HG03558 (cell line): ENCODE results near the gene ARHGEF26.

Experiments used
- ATAC-seq: cut with Tn5 transposase; IDR thresholded peaks from one replicate; pipeline ENCODE4 v1.9.1; 2021; ENCODE audit warnings: moderate number of reproducible peaks; ENCODE audit not compliant: unreplicated experiment; ENCODE audit errors: extremely low read depth

Gene ARHGEF26

DNA sequence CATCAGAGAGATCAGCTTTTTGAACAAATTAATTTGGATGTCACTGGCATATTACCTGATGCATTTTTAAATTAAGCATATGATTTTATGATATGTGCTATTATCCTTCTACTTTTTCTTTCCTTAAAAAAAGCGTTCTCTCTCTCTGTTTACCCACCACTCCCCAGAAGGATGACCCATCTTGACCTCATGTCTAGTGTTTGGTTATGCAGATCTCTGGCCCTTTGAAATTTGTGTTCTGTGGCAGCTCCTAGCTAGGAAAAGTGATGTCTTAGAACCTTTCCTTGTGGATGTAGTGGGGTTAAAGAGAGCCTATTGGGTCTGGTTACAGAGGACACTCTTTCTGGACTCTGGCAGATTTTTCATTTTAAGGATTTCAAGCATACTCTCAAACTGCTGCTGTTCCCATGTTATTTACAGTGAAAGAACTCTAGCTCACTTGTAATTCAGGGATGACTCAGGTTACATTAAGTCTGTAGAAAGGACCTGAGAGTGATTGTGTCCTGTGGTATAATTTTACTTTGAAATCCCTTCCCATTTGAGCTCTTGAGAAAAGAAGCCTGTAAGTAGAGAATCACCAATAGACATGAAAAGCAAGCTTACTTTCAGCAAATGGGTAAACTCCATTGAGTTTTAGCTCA, 23.8 kb downstream of the ARHGEF26 start:
- no peak for ATAC-seq

DNA sequence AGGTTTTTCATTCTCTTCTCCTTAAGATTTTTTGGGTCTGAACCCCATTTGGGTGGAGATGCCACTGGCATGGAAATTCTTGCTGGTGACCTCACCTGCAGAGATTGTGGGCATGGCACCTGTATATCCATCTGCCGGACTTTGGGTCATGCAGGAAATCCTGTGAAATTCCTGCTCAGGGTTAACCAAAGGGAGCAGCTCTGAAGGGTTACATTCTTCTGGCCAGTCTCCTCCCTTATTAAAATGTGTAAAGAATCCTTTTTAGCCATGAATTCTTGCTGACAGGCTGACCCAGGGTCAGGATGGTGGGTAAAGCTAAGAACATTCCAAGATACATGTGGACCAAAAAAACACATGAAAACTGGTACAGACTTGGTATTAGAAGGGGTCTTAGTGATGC, 27.4 kb downstream of the ARHGEF26 start:
- no peak for ATAC-seq

DNA sequence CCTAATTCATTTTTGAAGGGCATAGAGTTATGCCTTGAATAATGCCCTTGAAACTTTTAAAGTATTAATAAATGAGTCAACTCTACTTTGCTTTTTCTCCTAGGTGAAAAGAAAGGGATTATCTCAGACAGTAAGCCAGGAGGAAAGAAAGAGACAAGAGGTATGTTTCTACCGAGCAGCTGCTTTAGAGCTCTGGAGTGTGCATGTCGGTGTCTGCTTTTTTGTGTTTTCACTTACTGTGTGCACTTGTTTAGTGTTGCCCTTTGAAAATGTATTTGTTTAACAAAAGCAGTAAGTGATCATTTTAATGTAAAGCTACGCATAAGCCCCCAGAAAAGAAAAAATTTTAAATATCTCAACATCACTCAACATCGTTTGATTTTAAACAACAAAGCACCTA, 28.1 kb downstream of the ARHGEF26 start:
- ATAC-seq = no peak

DNA sequence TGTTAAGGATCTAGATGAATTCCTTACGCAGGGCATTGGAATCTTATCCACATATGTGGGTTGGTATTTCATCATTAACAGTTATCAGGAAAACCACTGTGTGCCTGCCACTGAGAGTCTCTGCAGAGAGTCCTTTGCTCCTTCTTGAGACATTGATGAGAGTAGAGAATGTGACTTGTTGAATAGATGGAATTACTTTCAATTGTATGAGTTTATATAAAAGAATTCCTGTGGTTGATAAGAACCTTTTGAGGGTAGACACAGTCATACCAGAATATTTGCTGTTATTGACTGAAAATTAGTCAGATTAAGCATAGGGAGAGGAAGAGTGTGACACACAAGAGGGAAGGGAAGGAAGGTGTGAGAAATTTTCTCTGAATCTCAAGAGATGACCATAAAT, 30.8 kb downstream of the ARHGEF26 start:
- ATAC-seq = no peak

DNA sequence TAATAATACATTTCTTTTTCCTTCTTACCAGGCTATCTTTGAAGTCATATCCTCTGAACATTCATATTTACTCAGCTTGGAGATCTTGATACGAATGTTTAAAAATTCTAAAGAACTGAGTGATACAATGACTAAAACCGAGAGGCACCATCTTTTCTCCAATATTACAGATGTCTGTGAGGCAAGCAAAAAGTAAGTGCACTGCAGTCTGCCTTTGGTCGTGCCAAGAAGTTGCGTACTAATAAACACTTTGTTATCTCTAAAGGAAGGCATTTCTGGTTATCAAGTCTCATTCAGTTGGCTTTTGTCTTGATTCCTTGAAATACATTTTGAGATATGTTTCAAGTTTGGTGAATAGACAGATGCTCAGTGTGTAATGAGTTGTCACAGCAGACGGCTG, 31.6 kb downstream of the ARHGEF26 start:
- no peak for ATAC-seq

DNA sequence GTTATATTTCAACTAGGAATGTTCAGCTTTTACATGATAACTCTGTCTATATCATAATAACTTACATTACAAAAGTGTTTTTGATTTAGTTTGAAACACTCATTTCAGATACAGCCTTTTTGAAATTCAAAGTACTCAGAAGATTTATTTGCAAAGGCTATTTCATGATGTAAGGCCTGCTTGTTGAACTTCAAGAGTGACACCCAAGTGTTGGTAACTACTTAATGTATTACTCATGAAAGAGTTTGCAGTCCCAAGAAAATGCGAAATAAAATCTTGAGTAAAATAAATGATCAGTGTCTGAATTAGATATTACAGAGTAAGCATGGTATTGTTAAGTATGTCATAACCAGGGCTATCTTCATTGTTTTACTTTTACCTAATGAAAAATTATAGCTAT, 35.3 kb downstream of the ARHGEF26 start:
- ATAC-seq = no peak

DNA sequence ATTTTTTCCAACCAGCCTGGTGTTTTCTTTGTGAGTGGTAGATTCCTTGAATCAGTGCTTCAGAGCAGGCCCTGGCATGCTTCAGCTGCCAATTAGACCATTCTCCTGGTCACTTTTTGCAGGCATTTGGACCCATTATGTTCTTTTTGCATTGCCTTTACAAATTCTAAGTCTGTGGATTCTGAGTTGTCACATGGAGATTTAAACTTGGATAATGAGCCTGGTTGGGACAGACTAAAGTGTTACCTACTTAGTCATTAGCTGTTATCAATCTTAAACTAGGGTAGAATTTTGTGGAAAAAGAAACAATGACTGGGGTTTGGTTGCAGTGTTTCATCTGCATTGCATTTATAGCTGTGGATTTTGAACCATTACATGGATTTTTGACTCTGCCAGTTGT, 40.6 kb downstream of the ARHGEF26 start:
- ATAC-seq = no peak

DNA sequence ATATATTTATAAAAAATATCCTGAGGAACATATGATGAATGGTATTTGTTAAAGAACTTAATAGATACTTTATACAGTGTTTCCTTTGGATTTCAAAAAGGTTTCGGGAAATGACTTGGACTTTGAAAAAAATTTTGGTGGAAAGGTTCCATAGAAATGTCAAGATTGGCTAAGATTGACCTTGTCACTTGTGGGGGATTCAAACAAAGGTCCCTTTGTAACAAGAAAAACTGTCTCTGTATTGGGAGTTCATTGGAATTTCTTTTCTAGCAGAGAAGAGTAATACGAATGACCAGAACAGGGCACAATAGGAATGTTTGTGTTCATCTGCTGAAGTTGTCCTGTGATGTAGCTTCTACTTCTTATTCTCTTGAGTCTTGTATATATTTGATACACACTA, 43.2 kb downstream of the ARHGEF26 start:
- ATAC-seq = no peak

DNA sequence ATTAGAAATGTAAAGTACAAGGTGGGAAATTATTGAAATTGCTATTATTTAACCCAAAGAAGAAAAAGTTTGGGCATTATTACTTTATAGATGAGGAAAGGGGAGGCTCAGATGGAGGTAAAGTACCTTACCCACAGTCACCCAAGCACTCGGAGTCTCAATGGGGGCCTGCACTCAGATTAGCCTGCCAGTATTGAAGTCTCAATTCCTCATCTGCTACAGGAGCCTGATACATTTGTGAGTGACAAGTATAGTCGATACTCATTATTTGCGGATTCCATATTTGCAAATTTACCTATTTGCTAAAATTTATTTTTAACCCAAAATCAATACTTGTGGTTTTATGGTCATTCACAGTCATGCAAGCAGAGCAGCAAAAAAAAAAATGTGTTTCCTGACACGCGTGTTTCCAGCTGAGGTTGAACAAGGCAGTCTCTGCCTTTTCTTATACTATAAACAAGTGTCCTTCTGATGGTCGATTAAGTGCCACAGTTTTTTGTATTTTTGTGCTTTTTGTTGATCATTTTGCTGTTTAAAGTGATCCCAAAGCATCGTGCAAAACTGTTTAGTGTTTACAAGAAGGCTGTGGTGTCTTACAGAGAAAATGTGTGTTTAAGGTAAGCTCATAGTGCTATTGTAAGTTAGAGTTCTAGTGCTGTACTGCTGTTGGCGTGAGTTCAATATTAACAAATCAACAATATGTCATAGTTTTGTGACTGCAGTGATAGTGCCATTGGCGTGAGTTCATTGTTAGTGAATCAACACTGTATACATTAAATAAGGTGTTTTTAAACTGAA, 48.0 kb downstream of the ARHGEF26 start:
- ATAC-seq = no peak

DNA sequence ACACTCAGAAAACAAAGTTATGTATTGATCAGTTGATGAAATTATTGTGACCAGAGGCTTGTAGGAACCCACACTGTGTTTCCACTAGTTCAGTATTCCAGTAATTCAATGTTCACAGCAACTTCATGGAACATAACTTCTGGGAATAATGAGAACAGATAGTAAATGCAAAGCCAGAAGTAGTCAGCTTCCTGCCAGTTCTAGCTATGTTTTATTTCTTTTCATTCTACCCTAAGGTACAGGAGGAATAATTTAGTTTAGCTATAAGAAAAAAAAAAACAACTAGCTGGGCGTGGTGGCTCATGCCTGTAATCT, 48.6 kb downstream of the ARHGEF26 start:
- ATAC-seq = no peak

DNA sequence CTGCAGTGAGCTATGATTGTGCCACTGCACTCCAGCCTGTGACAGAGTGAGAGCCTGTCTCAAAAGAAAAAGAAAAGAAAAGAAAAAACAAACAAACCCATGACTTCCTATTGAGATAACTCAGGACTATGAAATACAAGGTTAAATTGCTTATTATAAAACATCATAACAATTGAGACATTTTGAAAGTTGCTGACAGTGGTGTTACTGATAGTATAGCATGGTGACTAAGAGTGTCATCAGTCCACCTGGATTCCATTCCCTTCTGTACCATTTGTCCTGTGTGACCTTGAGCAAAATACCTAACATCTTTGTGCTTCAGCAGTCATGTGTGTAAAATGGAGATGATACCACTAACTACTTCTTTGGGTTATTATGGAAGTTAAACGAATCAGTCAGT, 49.1 kb downstream of the ARHGEF26 start:
- ATAC-seq = no peak

DNA sequence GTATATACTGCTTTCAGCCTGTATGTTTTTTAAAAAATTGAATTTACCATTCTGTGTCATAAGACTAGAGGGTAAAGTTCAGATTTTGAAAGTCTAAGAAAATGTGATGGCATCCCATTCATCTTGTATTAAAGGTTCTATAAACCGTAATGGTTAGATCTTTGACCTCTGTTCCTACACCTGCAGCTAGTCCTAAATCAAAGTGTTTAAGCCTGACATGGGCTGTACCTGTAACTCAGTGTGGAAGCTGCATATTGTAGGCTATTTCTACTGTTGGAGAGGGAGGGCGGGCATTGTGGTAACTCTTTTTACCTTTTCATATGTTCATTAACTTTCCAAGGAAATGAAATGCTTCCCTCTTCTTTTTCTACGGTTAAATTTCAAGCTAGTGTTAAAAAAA, 53.9 kb downstream of the ARHGEF26 start:
- ATAC-seq = no peak

DNA sequence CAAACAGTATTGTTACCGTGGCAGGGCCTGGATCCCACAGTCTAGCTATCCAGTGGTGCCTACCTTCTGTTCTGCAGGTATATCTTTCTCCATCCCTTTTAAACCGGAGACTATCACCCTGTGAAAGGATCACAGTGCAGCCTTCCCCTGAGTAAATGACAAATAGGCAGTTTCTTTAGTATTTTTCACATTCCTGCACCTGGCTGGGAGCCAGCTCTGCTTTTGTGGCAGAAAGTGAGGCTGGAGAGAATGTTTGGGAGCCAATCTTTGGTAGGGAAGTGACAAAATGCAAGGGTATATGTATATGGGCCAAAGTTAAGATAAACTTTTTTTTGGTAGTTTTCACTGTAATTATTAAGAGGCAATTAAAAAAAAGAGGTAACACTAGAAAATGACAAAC, 54.8 kb downstream of the ARHGEF26 start:
- no peak for ATAC-seq

DNA sequence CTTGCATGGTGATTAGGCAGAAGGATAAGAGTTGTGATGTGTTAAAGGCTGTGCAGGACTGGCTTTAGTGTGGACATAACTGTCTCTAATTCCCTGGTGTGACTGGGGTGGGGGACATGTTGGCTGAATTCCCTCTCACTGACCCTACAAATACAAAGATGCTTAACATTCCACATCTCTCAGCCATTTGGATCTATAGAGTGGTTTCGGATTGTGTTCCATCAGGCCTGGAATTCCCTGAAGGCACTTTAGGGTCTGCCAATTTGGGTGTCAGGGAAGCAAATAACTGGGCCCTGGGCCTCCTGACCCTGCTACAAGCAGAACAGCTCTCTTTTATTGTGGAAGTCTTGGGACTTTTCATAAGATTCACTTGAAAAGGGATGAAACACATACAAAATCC, 56.2 kb downstream of the ARHGEF26 start:
- no peak for ATAC-seq

DNA sequence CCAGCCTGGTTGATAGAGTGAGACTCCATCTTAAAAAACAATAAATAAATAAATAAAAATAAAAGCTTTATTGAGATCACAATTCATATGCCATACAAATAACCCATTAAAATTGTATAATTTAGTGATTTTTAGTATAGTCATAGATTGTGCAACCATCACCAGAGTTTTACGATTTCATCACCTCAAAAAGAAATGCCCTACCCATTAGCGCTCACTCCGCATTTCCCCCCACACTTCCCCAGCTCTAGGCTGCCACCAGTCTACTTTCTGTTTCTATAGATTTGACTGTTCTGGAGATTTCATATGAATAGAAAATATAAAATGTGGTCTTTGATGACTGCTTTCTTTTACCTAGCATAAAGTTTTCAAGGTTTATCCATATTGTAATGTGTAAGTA, 57.0 kb downstream of the ARHGEF26 start:
- no peak for ATAC-seq

DNA sequence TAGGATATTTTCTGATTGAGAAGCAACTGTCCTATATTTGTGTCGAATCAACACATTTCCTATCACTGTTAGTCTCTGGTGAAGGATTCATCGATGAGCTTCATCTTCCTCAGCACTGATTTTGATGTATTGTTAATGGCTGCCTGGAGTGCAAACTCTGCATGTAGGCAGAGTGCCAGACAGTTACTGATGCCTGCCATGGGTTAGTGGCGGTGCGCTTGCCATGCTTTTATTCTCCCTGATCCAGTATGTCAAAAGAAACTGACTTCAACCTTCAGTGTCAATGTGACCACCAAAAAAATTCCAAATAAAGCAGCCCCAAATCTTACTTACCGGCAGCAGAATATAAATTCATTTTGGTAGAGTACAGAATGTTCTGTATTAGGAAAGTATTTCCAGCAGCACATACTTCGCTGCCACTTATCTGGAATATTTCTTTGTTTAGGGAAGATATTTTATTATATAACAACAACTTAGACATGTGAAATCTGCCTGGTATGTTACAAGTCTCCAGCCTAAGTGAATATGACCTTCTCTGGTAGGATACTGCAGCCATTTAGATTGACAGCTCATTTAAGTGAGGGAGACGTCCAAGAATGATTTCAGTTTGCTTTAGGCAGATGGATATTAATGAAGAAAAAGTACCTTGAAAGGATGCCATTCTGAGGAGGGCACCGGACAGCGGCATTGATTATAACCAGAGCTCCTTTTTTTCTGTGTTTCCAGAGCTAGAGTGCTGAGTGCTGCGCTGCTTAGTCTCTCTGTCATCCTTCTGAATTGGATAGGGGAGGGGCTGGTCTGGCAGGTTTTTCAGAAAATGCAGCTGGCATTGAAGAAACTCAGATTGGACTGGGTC, 59.9 kb downstream of the ARHGEF26 start:
- ATAC-seq = no peak

DNA sequence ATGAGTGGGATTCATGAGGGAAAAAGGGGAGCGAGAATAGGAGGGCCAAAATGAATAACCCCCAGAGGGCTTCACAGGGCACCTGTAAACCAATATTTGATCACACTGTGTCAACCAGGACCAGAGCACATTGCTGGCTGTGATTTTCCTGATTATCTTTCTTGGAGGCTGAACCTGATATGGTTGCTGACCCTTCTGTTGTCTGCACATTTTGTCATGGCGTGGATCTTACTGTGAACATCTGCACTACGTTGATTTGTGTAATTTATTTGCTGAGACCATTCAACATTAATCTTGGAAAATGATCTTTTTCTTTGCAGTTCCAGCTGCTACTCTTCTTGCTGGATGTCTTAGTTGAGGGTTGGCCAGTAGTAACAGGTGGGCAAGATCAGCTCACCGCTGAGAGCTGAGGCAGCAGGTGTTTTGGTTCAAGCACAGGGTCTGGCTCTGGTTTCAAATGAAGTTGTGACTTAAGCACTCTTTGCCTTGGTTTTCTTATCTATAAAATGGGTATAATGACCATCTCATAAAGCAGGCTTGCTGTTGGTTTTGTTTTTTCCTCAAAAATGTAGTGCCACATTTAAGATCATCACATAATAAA, 61.2 kb downstream of the ARHGEF26 start:
- no peak for ATAC-seq

DNA sequence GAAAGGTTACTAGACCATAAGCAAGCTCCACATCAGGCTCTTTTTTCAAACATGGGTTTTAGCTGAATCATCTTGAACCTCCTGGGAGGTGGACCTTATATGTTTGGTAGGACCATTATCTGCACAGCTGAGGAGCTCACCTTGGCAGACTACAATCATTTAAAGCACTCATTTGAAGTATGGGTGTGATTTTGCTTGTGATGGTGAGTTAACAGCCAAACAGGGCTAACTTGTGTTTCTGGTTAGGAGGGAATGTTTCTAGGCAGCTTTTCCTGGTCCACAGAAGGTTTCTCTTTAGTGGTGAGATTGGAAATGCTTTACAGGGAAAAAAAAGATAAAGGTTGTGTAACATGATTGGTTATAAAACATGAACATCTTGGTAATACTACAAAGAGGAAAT, 61.8 kb downstream of the ARHGEF26 start:
- ATAC-seq = no peak

DNA sequence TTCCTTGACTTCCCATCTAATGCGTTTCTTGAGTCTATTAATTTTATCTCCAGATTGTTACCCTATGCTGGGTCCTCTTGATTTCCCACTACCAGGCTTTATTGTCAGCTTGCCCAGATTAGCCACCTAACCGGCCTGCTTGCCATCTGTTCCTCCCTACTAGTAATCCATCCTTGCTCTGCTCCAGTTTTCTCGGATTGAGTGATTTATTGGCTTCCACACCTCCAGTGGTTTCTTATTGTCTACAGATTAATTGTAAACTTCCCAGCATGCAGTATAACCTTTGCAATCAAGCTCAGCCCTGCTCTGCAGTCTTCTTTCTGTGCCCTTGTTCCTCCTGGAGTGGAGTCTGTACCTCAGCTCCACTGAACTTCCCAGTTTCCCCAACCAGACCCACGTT, 63.4 kb downstream of the ARHGEF26 start:
- ATAC-seq = no peak

DNA sequence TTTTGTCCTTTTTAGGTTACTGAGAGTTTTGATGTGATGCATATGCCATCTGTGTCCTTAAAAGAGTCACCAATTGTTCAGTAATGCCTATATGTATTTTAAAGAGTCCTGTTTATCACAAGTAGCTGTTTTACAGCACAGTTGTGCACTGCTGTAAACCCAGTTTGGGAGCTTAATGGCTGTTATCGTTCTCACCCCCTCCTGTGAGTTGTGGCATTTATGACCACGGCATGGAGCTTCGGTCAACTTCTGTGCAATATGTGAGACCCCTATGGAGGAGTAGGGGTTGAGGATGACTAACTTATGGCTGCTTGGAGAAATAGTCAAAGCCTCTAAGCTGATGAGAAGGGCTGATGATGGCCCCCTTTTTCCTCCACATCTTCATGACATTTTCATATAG, 67.2 kb downstream of the ARHGEF26 start:
- no peak for ATAC-seq

DNA sequence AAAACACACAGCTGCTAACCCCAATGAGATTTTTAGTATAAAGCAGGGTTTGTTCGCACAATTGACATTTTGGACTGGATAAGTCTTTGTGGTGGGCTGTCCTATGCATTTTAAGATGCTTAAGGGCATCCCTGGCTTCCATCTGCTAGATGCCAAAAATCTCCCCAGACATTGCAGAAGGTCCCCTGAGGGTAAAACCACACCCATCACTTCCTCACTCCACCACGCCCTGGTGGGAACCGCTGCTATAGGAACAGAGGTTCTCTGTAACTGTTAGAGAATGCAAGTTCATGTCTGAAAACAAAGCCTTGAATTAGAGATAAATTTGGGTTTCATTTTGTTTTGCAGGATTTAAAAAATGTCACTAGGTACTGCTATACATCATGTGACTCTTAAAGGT, 67.7 kb downstream of the ARHGEF26 start:
- no peak for ATAC-seq
